Activated T-cell treated with anti-CD3 and anti-CD28 coated beads, Interleukin-2, amount 50 U/mL, for 48 hours (primary cell): Measurements from ENCODE around the gene CDC26.
"Not testable (repeated sequence)": the region's sequence is repeated elsewhere in the genome, so short reads cannot be mapped to it uniquely, and the experiment has no call there.

ENCODE experiments used
- DNase-seq, 2 experiments: peaks; one replicate each; pipeline ENCODE4 v3.0.0-alpha.2; 2020

The CDC26 gene

DNA sequence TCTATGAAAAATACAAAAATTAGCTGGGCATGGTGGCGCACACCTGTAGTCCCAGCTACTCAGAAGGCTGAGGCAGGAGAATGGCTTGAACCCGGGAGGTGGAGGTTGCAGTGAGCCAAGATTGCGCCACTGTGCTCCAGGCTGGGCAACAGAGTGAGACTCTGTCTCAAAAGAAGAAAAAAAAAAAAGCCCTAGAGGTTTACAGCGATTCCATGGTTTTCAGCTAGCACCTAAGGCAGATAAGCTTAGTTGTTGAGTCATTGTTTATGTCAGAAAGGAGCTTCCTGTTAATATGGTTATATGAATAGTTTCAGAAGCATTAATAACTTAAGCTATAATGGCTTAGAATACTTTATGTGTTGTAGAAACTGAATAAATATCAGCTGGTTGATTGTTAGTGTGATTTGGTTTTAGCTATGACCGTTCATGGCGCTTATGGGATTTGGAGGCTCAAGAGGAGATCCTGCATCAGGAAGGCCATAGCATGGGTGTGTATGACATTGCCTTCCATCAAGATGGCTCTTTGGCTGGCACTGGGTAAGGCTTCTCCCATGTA lies 14.8 kb upstream of the CDC26 start:
- no peak for DNase-seq

DNA sequence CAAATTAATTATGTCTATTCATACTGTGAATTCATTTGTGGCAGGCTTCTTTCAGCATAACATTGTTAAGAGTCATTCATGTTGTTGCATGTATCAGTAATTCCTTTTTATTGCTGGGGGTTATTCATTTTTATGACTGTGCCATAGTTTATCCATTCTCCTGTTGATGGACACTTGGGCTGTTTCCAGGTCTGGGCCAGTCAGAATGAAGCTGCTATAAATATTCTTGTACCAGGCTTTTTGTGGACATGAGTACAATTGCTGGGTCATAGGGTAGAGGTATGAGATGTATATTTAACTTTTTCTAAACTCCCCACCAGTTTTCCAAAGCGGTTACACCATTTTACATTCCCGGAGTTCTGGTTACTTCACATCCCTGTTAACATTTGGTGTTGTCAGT lies 13.7 kb upstream of the CDC26 start:
- no peak for DNase-seq

DNA sequence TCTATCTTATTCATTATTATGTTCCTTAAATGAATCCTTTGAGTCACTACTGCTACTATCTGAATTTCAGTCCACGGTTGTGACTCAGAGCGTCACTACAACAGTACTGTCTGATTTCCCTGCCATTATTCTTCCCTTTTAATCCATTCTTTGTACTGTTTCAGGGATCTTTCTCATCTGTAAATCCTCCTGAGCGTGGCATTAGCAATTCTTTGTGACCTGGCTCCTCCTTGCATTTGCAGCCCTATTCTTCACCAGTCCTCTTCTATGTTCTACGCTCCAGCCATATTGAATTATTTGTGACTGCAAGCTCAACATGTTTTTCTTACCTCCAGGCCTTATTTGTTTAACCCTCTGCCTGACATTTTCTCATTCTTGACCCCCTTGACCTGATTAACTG lies 6.0 kb upstream of the CDC26 start:
- no peak for DNase-seq

DNA sequence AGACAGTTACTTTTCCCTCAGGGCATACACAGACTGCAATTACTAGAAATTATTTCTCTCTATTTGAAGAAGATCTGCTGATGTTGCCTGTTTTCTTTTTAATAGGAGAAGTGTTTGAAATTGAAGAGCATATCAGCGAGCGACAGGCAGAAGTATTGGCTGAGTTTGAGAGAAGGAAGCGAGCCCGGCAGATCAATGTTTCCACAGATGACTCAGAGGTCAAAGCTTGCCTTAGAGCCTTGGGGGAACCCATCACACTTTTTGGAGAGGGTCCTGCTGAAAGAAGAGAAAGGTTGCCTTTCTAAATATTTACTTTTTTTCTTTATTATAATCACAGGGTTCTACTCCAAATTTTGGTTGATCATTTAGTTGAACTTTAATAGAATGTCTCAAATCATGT lies 3.5 kb upstream of the CDC26 start:
- DNase-seq, result no peak

DNA sequence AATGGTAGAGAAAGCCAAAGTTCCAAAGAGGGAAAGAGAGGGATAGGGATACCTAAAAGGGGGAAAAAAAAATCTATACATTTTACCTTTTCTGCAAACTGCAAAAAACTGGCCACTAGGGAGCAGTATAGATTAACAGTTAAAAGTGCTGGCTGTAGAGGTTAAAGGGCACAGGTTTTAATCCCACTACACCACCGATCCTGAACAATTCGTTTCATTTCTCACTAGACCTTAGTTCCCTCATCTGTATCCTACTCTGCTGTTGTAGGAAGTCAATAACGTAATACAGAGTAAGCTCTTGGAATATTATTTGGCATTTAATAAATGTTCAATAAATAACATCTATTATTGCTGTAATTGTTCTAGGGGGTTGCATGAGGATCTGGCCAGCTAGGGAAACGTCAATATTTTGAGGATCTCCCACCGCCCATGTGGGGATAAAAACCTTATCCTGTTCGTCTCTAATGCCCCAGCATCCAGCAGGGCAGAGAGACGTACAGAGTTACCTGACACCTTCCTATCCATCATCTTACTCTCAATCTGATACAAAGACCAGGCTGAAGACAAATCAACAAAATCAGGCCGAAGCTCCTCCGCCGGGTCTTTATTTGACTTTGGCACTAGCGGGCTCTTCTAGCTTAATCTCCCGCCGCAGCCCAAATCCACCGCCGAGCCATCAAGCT lies 757 bp downstream of the CDC26 start:
- DNase-seq, result no peak

DNA sequence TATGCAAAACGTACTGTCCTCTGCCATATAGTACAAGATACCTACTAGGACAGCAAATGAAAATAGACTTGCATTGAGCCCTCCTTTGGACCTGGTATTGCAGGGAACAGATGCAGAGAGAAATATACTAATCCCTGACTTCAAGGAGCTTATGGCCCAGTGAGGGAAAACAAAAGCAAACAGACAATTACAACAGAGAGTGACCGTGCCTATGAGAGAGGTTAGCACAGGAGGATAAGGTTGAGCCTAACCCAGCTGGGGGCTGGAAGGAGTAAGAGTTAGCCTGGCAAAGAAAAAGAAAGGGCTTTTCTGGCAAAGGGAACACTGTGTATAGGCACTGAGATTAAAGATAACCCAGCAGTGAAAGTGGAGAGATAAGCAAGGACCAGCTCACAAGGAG lies 5.5 kb downstream of the CDC26 start:
- DNase-seq, result no peak

DNA sequence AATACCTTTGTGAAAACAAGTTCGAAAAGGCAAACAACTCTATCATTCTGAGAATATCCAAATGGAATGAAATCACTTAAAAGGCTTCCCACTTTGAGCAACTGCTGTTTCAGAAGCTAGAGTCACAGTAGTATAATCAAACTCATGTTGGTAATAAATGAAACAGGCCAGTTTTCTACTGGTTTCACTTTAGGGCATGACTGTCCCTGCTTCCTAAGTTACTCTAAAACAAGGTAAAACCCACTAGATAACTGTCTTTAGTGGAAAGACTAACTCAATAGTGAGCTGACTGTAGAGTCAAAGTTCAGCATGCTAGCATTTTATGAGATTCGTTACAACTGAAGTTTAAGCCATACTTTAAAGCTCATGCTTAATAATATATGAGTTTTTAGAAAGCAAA lies 6.0 kb downstream of the CDC26 start:
- DNase-seq, result no peak

DNA sequence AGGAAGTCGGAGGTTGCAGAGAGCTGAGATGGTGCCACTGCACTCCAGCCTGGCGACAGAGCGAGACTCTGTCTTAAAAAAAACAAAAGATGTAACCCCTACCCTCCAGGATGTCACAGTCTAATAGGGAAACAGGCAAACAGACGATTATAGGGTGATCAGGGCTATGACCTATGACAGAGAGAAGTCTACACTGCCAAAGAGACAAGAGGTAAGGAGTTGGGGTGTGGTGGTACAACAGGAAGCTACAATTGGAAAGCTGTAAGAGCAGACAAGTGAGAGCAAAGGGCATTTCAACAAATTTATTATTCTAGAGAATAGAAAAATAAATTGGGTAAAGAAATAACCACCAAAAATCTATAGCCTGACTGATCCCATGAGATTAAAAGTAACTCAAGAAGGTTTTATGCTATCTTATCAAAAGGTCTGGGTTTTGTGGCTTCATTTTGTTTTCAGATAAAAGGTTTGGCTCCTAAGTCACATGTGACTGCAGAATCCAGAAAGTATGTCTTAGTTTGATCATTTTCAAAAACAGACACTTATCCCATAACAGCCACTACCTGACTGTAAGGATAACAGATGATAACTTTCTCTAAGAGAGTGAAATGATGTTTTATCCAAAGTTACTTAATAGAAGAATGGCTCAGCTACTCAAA lies 7.3 kb downstream of the CDC26 start:
- no peak for DNase-seq

DNA sequence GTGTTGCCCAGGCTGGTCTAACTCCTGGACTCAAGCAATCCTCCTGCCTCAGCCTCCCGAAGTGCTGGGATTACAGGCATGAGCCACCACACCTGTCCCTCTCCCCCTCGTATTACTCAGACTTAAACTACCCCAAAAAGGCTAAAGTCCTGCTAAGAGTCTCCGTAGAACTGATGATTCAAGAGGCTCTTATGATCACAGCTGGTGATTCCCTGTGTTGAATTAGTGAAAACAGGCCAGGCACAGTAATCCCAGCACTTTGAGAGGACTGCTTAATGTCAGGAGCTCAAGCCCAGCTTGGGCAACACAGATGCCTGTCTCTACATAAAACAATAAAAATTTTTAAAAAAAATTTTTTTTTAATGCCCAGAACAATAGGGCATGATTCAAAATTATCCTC lies 9.2 kb downstream of the CDC26 start:
- no peak for DNase-seq

DNA sequence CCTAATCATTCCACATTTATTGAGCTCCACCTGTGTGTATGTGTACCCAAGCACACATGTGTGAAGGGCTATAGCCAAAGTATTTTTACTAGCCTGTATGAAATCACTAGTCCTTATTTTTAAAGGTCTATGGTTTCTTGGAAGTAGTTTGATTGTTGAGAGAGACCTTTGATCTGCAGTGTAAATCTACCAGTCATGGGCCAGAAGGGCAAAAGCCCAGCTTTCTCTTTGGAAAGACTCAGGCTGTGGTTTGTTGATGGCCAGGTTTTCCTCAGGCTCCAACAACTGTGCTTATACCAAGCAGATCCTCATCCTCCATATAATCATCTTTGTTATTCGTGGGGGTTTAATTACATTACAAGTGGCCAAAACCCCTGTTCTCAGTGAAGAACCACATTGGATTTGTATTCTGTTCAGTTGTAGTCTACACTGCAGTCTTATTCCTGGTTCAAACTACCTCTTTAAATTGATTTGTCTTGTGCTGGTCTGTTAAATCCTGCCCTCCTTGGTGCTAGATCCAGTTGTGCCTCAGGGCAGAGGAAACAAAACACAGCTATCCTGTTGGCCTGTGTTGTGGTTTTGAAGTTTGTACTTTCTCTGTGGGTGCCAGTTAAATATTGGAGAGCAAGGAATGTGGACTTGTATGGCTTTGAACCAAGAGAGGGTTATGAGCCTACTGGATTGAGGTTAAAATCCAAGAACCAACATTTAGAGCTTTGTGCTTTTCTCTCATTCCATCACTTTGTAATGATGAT lies 13.3 kb downstream of the CDC26 start:
- DNase-seq, result no peak

DNA sequence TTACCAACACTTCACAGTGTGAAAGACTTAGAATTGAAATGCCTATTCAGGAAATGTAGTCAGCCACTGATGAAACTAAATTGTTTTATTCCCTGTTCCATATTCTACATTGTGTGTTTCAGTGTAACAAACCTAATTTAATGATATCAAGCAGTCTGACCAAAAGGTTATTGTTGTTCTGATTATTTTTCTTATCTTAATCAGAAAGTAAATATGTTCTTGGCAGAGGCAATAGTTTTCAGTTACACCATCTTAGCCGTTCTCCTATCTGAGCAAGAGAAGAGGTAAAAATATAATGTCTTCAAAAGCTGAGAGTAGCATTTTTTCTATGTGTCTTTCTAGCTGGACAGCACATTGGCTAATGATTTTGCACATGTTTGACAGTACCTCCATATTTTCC lies 17.1 kb downstream of the CDC26 start:
- no peak for DNase-seq

DNA sequence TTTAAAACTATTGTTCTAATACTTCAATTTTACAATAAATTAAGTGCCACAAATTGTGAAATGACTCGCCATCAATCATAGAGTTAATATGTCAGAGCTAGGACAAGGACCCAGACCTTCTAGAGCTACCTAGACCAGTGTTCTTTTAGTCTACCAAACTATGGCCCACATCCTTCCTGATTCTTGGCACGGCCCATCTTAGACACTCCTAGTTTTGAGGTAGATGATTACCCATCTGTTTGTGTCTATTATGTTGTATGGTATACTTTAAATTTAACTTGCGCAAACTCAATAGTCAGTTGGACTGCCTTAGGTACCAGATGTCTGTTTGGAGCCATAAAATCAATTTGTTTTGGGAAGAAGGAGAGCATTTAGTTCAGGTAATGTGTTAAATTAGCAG lies 17.5 kb downstream of the CDC26 start:
- no peak for DNase-seq

DNA sequence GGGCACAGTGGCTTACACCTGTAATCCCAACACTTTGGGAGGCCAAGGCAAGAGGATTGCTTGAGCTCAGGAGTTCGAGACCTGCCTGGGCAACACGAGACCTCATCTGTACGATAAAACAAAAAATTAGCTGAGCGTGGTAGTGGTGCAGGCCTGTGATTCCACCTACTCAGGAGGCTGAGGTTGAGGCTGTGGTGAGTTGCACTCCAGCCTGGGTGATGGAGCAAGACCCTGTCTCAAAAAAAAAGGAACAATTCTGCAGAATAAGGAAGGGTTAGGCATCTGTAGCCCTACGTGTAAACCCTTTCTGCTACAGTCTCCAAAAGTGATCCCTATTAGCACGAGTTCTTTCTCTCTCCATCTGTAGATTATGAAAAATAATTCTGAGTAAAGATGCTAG lies 19.9 kb downstream of the CDC26 start:
- DNase-seq, result no peak

DNA sequence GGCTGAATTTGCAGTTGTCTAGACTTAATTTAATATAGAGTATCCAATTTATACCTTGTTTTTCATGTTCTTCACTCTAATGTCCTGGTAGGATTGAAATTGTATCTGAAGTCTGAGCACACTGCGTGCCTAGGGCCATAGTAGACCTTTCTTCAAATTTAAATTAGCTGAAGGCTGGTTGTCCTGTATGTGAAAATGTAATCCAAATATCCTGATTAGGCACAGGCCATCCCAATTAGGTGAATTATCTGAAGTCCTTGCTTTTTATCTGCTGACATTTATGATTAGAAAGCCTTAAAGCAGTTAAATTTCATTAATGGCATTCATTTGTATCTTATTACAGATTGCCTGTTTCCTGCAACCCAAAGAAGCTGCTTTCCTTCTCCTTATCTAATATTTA lies 20.4 kb downstream of the CDC26 start:
- DNase-seq, result no peak

DNA sequence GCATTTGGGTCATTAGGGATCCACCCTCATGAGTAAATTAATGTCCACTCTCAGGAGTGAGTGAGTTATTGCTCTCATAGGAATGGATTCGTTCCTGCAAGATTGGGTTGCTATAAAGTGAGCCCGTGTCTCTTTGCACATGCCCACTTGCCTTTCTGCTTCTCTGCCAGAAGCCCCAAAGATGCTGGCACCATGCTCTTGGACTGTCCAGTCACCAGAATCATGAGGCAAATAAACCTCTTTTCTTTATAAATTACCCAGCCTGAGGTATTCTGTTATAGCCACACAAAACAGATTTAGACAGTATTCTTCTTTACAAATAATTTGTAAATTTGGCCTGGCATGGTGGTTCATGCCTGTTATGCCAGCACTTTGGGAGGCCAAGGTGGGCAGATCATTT lies 24.6 kb downstream of the CDC26 start:
- DNase-seq, result no peak

DNA sequence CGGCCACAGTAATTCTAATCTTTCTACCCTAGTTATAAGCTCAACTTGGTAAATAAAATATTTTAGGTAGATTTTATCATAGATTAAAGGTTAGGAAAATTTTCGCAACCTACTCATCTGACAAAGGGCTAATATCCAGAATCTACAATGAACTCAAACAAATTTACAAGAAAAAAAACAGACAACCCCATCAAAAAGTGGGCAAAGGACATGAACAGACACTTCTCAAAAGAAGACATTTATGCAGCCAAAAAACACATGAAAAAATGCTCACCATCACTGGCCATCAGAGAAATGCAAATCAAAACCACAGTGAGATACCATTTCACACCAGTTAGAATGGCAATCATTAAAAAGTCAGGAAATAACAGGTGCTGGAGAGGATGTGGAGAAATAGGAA lies 25.7 kb downstream of the CDC26 start:
- not testable (repeated sequence) for DNase-seq

DNA sequence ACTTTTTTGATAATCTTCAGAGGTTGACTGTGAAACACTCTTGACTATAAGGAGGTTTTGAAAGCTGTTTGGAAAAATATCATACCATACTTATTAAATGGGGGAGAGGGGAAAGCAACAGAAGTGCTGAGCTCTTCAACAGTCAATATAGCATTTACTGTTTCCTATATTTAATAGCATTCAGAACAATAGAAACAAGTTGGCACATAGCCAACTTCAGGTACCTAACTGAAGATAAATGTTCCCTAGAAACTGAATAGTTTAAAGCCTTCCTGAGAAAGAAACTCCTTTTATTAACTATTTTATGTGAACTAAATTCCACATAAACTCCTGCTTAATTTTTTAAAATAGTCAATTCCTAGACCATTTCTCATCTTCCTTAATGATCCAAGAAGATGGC lies 27.7 kb downstream of the CDC26 start:
- DNase-seq, result no peak

DNA sequence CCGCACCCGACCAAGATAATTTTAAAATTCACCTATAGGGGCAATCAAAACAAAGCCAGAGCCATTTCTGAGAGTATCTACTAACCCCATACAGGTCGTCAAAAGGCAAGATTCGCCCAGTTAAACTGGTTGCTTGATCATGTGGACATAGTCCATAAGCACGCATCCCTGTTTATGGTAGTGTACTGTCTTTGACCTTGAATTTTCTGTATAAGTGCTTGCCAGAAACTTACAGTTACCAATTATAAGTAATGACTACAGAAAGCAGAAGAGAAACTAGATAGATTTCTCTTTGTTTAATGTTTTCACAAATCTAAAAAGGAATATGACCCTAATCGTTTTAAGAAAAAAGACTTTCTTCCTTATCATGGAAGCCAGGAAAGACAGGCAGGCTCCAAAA lies 28.4 kb downstream of the CDC26 start:
- no peak for DNase-seq

DNA sequence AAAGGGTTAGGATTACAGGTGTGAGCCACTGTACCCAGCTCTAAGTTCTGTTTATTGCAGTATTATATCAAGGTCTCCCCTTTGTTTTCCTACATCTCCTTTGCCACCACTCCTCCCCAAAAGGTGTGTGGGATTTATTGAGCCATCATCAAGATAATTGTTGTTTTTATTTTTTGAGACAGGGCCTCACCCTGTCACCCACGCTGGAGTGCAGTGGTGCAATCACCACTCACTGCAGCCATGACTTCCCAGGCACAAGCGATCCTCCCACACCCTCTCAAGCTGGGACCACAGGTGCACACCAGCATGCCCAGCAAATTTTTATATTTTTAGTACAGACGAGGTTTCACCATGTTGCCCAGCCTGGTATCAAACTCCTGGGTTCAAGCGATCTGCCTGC lies 29.5 kb downstream of the CDC26 start:
- DNase-seq, result no peak

DNA sequence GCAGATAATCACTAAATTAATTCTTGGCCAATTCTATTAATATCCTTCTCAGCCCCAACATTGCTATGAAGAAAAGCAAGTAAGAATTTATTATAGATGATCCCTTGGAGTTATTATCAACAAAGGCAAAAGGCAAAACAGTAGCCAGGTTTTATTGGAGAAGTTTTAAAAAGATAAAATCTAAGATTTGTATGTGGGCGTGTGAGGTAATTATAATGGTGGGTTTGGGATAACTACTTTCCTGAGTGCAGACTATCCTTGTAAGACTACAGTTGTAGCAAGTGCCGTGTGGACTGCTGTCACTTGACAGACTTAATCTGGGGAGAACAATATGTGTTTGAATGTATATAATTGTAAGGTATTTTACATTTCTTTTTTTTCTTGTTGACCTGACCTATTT lies 30.8 kb downstream of the CDC26 start:
- DNase-seq, result no peak

DNA sequence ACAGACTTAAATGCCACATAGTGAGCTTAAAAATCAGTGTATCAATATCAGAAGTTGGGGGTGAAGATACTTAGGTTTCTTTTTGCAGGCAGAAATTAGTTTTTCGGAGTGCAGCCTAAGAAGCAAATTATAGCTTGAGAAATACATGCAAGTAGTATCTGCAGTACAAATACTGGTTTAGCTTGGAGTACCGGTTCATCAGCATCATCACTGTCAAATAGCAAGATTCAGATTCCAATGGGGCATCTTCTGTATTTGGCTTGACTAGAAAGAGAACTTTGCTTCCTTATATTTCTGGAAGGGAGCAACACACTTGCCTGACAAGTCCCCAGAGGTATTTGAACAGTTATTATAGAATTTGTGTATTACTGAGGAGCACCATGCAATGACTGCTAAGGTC lies 34.2 kb downstream of the CDC26 start:
- no peak for DNase-seq

DNA sequence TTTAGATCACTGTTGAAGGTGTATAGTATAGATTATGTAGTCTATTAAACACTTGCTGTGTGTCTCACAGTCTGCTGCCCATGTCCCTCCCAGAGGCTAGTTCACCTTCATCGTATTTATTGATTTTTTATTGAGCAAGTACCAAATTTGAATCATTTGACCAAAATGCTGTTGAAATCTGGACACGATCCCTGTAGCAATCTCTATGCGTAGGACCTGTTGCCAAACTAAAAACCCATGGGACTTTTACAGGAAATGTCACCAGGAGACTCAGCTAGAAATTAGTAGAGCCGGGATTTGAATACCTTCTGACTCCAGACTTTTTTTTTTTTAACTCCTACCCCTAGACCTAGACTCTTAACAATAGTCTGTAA lies 36.5 kb downstream of the CDC26 start:
- no peak for DNase-seq

DNA sequence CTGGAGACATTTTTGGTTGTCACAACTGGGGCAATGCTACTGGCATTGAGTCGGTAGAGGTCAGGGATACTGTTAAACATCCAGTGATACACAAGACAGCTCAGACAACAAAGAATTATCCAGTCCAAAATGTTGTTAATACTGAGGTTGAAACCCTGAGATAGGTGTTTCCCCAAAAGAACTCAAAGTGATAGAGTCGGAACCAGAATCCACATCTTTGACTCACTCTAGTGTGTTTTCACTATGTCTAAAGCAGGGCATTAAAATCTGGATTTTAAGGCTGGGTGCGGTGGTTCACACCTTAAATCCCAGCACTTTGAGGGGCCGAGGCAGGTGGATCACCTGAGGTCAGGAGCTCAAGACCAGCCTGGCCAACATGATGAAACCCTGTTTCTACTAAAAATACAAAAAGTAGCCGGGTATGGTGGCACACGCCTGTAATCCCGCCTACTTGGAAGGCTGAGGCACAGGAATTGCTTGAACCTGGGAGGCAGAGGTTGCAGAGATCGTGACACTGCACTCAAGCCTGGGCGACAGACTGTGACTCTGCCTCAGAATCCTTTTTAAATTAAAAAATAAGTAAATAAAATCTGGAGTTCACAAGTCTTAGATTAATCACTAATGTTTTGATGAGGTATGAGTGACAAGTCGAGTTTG lies 37.0 kb downstream of the CDC26 start:
- no peak for DNase-seq

DNA sequence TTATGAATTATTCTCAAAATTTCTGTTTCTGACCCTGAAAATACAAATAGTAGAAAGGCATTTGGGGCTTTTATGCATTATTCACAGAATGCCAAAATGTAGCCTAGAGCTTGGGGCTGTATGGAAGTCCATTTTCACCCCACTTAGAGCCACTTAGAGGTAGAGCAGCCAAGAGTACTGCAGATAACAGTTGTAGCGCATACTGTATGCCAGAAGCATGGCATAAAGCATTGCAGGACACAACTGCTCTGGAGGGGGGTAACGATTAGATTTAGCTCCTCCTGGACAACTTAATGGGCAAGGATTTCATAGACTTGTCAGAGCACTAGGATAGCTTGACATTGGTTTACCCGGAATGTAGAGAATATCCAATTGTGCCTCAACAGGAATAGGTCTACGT lies 38.3 kb downstream of the CDC26 start:
- no peak for DNase-seq
